HG03039 (cell line): ENCODE results near the gene FNIP1.
A peak's percentile ranks its signal among the peaks of the same experiment; 100 is the strongest.
"Not testable (repeated sequence)": the region's sequence is repeated elsewhere in the genome, so short reads cannot be mapped to it uniquely, and the experiment has no call there.

Experiments used
- ATAC-seq: cut with Tn5 transposase; IDR thresholded peaks from one replicate; pipeline ENCODE4 v1.9.1; 2021; ENCODE audit warnings: mild to moderate bottlenecking, moderate library complexity; ENCODE audit not compliant: unreplicated experiment

FNIP1 gene

DNA sequence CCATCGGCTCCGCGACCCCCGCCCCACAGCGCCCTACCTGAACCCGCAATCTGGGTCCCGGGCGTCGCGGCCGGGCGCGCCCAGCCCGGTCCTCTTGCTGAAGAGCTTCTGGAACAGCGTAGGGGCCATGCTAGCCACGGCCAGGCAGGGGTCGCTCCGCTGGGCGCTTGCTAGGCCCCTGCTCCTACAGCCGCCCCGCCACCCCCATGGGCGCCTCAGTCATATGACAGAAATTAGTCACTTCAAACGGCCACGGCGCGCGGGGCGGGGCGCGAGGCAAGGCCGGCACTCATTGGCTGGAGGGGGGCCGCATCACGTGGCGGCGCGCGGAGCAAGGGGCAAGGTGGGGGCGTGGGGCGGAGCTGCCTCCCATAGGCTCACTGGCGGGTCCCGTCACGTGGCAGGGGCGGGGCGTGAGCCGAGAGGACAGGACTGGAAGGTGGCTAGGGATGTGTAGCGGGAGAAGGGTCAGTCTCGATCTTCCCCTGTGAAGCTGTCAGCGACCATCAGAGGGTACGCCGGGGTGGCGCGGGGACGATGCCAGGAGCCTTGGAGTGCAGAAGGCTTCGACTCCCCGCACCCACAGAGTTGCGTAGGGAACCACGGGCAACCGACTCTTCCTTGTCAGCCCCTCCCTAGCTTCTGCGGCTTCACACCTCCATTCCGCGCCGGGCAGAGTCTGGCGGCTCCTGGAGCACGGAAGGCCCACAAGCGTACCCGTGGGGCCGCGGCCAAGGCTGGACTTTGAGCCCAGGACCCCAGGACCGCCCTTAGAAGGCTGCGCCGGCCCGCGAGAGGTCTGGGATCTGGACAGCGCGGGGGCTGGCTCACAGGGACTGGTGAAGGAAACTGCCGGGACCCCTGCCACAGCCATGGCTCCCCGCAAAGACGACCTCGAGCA, at the start of gene FNIP1:
Gene FNIP1 (minus strand): TSS at position 225 of the 901 bp plus-strand sequence. CDS start 96 bp downstream, at position 129.
- ATAC-seq = peak; percentile 94

- no peak for ATAC-seq
Observed at GRCh38 chr5:131846536-131846935, 49.7 kb upstream of the FNIP1 start.

- no peak for ATAC-seq
Observed at GRCh38 chr5:131845828-131846227, 49.0 kb upstream of the FNIP1 start.

- ATAC-seq = not testable (repeated sequence)
Observed at GRCh38 chr5:131842971-131843370, 46.2 kb upstream of the FNIP1 start.

DNA sequence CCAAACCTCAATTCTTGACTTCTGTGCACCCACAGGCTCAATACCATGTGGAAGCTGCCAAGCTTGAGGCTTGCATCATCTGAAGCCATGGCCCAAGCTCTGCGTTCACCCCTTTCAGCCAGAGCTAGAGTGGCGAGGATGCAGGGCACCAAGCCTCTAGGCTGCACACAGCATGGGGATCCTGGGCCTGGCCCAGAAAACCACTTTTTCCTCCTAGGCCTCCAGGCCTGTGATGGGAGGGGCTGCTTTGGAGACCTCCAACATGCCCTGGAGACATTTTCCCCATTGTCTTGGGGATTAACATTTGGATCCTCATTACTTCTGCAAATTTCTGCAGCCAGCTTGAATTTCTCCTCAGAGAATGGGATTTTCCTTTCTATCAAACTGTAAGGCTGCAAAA, 35.9 kb upstream of the FNIP1 start:
- not testable (repeated sequence) for ATAC-seq

GRCh38 chr5:131825404-131826013, 28.7 kb upstream of the FNIP1 start:
- ATAC-seq = peak; percentile 79

GRCh38 chr5:131824631-131825030, 27.8 kb upstream of the FNIP1 start:
- no peak for ATAC-seq

DNA sequence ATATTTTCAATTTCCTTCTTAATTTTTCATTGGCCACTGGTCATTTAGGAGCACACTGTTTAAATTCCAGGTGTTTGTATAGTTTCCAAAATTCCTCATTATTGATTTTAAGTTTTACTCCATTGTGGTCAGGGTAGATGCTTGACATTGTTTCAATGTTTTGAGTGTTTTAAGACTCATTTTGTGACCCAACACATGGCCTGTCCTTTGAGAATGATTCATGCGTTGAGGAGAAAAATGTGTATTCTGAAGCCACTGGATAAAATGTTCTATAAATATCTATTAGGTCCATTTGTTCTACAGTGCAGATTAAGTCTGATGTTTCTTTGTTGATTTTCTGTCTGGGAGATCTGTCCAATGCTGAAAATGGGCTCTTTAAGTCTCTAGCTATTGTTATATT, 24.4 kb upstream of the FNIP1 start:
- ATAC-seq = no peak

DNA sequence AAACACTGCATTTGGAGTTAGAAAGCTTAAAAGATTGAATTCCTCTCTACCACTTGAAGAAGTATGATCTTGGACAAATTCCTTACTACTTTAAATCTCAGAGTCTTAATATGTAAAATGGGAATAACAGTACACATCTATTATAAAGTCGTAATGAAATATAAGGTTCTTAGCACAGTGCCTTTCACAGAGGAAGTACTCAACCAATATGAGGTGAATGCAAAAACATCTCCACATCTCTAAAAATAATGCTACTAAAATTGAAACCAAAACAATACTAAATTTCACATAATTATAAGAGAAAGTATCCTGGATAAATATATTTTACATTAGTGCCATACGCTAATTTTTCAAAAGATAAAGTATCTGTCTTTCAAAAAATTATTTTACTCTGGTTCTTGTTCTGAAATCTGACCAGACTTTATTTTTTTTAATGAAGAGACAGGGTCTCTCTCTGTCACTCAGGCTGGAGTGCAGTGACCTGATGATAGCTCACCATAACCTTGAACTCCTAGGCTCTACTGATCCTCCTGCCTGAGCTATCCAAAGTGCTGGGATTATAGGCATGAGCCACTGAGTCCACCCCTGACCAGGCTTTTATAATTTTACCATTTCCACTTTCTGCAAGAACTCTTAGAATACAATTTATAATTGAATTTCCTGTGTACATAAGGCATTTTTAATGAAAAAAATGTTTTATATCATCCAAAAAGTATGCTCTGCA, 21.3 kb upstream of the FNIP1 start:
- no peak for ATAC-seq

- ATAC-seq = no peak
Observed at GRCh38 chr5:131814990-131815389, 18.2 kb upstream of the FNIP1 start.

DNA sequence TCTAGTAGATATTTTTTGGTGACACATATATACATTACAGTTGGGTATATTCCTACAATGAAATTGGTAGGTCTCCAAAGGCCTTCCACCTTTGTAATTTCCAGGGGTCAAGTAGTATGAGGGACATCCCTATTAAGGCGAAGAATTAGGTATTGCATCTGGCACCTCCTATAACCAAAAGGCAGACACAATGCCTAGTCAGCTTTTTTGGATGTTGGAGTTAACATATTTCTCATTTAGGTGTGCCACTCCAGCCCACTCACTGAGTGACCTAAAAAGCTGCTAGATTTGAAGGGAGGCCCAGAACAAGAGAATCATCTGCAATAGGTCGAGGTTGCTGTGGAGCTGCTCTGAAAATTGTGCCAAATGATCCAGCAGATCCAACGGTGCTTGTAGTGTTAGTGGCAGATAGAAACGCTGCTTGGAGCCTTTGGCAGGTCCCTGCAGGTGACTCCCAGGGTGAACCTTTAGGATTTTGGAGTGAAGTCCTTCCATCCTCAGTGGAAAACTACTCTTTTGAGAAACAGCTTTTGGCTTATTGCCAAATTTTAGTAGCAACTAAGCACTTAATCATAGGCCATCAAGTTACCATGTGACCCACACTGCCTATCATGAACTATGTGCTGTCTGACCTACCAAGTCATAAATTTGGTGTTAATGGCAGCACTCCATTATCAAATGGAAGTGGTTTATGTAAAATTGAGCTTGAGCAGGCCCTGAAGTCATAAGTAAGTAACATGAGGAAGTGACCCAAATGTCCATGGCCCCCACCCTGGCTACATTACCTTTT, 15.7 kb upstream of the FNIP1 start:
- ATAC-seq = no peak

GRCh38 chr5:131810510-131811249, 13.9 kb upstream of the FNIP1 start:
- ATAC-seq = no peak

DNA sequence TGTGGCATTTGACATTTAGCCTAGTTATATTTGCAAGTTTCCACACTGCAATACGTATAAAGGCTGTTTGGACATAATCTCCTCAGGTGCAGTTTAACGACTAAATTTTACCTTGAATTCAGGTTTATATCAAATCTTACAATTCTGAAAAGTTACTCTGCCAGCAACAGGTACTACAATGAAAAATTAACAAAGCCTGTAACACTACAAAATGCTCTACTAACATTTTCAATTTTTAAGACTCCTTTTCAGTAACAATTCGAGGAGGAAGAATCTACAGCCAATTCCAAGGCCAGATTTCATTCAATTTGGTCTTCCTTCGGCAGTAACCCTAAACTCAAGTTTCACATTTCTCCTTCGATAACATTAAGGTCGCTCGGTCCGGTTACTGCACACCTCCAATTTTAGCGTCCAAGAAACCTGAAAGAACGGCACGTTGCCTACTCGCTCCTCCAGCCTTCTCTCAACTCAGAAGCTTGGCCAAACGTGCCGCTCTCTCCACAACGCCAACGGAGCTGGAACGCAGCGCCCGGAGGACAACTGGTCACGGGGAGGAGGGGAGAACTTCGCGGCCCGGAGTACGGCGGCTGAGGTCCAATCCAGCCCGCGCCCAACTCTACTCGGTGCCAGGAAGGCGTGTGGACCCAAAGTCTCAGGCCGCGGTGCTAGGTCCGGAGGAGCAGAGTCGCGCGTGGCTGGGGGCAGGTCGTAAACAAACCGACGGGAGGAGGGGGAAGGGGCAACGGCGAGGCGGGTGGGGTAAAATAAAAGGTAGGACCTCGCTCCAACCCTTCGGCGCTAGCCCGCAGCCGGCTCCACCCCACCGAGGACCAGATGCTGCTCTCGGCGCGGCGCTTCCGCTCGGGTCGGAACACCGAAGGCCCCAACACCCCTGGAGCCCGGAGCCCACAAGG, 681 bp downstream of the FNIP1 start:
- ATAC-seq = peak; percentile 8

GRCh38 chr5:131795228-131795627, 1.6 kb downstream of the FNIP1 start:
- ATAC-seq = no peak

GRCh38 chr5:131794586-131794985, 2.2 kb downstream of the FNIP1 start:
- no peak for ATAC-seq

- no peak for ATAC-seq
Observed at GRCh38 chr5:131792896-131793295, 3.9 kb downstream of the FNIP1 start.

GRCh38 chr5:131791866-131792265, 5.0 kb downstream of the FNIP1 start:
- no peak for ATAC-seq

DNA sequence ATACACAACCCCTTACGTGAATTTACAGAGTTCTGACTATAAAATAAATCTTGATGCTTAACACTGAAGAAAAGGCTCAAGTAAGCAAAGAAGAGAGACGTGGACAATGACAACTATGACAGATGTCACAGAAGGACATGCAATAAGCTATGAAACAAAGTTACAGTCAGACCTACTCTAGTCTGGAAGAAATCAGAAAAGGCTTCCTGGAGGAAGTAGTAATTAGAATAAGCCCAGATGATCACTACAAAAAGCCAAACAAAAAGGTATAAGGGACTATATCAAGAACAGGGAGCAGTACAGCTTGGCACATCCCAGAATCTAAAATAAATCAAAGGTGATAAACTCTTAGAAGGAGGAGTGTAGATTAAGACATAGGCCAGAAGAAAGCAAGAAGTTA, 6.3 kb downstream of the FNIP1 start:
- no peak for ATAC-seq

GRCh38 chr5:131789765-131790164, 7.1 kb downstream of the FNIP1 start:
- no peak for ATAC-seq
